Measurements from ENCODE around the gene BPIFB6. TPM values are rescaled to one million over a fixed set of nuclear protein-coding genes. Genes with fewer than 3 reads are reported as not detected.

The BPIFB6 gene
- polyA plus RNA-seq, 1 donor (not counting 4 experiments of a cell fraction or from before 2014, with no cell fraction given) = not detected

- no peaks in the 10 kb centered on the region for H3K9me3 ChIP-seq (ENCODE audit: control insufficient read depth, low read depth, low read length)
- no peak for DNase-seq (ENCODE audit: low read depth, low spot score)
- TF ChIP-seq CTCF (optimal IDR thresholded peaks at IDR 0.05 in 1 of 3, IDR thresholded peaks at IDR 0.05 in 1 of 3, conservative IDR thresholded peaks at IDR 0.05 in 1 of 3; ENCODE audit: extremely low read depth in 1 of 3, insufficient read depth in 2 of 3, low read length in 3 of 3) (no peak), EZH2 (IDR thresholded peaks at IDR 0.05; ENCODE audit: low read length) (no peak)
- H3K36me3 ChIP-seq (ENCODE audit: control insufficient read depth in 2 of 2, extremely low read depth in 1 of 2, insufficient read depth in 2 of 2, low read length in 2 of 2) = no peaks in the 10 kb centered on the region
- no peak overlapping the region for H2AFZ ChIP-seq (ENCODE audit: control insufficient read depth, low read length)
- no peak overlapping the region for H3K4me3 ChIP-seq (ENCODE audit: control insufficient read depth in 2 of 3, extremely low read depth in 1 of 3, insufficient read depth in 2 of 3, low read depth in 1 of 3, low read length in 3 of 3)
- no peaks in the 10 kb centered on the region for H3K79me2 ChIP-seq (ENCODE audit: control insufficient read depth, insufficient read depth, low read length)
- H3K27me3 ChIP-seq (ENCODE audit: control insufficient read depth, extremely low read depth, insufficient read depth, low read length) = no peaks in the 10 kb centered on the region
- no peaks in the 10 kb centered on the region for H3K4me1 ChIP-seq (ENCODE audit: control insufficient read depth, extremely low read depth, insufficient read depth, low read length)
- FAIRE-seq = no peak
- dilution Hi-C loops (cut with MboI; ENCODE audit: extremely low pct_ligation_motif_present, low sequenced_read_pairs) = no loop called here
- no peak overlapping the region for H3K27ac ChIP-seq (ENCODE audit: control insufficient read depth, insufficient read depth, low read length)
- H4K20me1 ChIP-seq (ENCODE audit: control insufficient read depth, extremely low read depth, insufficient read depth, low read length) = no peaks in the 10 kb centered on the region
- no peaks in the 10 kb centered on the region for H3K9me1 ChIP-seq (ENCODE audit: control insufficient read depth, extremely low read depth, insufficient read depth, low read length)
- H3K9ac ChIP-seq (ENCODE audit: control insufficient read depth, extremely low read depth, insufficient read depth, low read length) = no peak overlapping the region
- H3K4me2 ChIP-seq (ENCODE audit: control insufficient read depth, extremely low read depth, insufficient read depth, low read depth, low read length) = no peak overlapping the region
Observed at GRCh38 chr20:33021879-33022278, 9.6 kb upstream of the BPIFB6 start.

- H3K27me3 ChIP-seq (ENCODE audit: control insufficient read depth, extremely low read depth, insufficient read depth, low read length) = no peaks in the 10 kb centered on the region
- dilution Hi-C loops (cut with MboI; ENCODE audit: extremely low pct_ligation_motif_present, low sequenced_read_pairs) = no loop called here
- H3K79me2 ChIP-seq (ENCODE audit: control insufficient read depth, insufficient read depth, low read length) = no peaks in the 10 kb centered on the region
- H3K9me3 ChIP-seq (ENCODE audit: control insufficient read depth, low read depth, low read length) = no peaks in the 10 kb centered on the region
- no peak overlapping the region for H2AFZ ChIP-seq (ENCODE audit: control insufficient read depth, low read length)
- H3K9me1 ChIP-seq (ENCODE audit: control insufficient read depth, extremely low read depth, insufficient read depth, low read length) = no peaks in the 10 kb centered on the region
- no peak overlapping the region for H3K4me3 ChIP-seq (ENCODE audit: control insufficient read depth in 2 of 3, extremely low read depth in 1 of 3, insufficient read depth in 2 of 3, low read depth in 1 of 3, low read length in 3 of 3)
- no peak overlapping the region for H3K4me2 ChIP-seq (ENCODE audit: control insufficient read depth, extremely low read depth, insufficient read depth, low read depth, low read length)
- no peak overlapping the region for H3K9ac ChIP-seq (ENCODE audit: control insufficient read depth, extremely low read depth, insufficient read depth, low read length)
- TF ChIP-seq EZH2 (IDR thresholded peaks at IDR 0.05; ENCODE audit: low read length) (no peak), CTCF (optimal IDR thresholded peaks at IDR 0.05 in 1 of 3, IDR thresholded peaks at IDR 0.05 in 1 of 3, conservative IDR thresholded peaks at IDR 0.05 in 1 of 3; ENCODE audit: extremely low read depth in 1 of 3, insufficient read depth in 2 of 3, low read length in 3 of 3) (no peak)
- DNase-seq (ENCODE audit: low read depth, low spot score) = no peak
- no peak for FAIRE-seq
- H3K4me1 ChIP-seq (ENCODE audit: control insufficient read depth, extremely low read depth, insufficient read depth, low read length) = no peaks in the 10 kb centered on the region
- H3K27ac ChIP-seq (ENCODE audit: control insufficient read depth, insufficient read depth, low read length) = no peak overlapping the region
- H3K36me3 ChIP-seq (ENCODE audit: control insufficient read depth in 2 of 2, extremely low read depth in 1 of 2, insufficient read depth in 2 of 2, low read length in 2 of 2) = no peaks in the 10 kb centered on the region
- H4K20me1 ChIP-seq (ENCODE audit: control insufficient read depth, extremely low read depth, insufficient read depth, low read length) = no peaks in the 10 kb centered on the region
Observed at GRCh38 chr20:33022289-33022688, 9.2 kb upstream of the BPIFB6 start.

All from keratinocyte (primary cell).